AG08395 (cell line): ENCODE data around the gene ATP2C2.
A peak's percentile ranks its signal among the peaks of the same experiment; 100 is the strongest.
"Not testable (repeated sequence)": the region's sequence is repeated elsewhere in the genome, so short reads cannot be mapped to it uniquely, and the experiment has no call there.

Experiments used
- DNase-seq: peaks from one replicate; pipeline ENCODE4 v3.0.0; 2012; ENCODE audit warnings: mixed read lengths, low spot score

The ATP2C2 gene

GRCh38 chr16:84420556-84420955 is 52.2 kb downstream of the ATP2C2 start:
- DNase-seq, result not testable (repeated sequence)

GRCh38 chr16:84421081-84421937 is 53.0 kb downstream of the ATP2C2 start:
- no peak for DNase-seq

GRCh38 chr16:84421938-84422220 is 53.5 kb downstream of the ATP2C2 start:
- no peak for DNase-seq

- peak; percentile 47 for DNase-seq
These were observed 55.1 kb downstream of the ATP2C2 start for GRCh38 chr16:84423416-84423837.

- DNase-seq, result no peak
These were observed 57.4 kb downstream of the ATP2C2 start for GRCh38 chr16:84425696-84426095.

- no peak for DNase-seq
These were observed 58.5 kb downstream of the ATP2C2 start for GRCh38 chr16:84426804-84427203.

GRCh38 chr16:84427553-84427952 is 59.2 kb downstream of the ATP2C2 start:
- no peak for DNase-seq

GRCh38 chr16:84430860-84431259 is 62.5 kb downstream of the ATP2C2 start:
- DNase-seq, result no peak

- no peak for DNase-seq
These were observed 66.5 kb downstream of the ATP2C2 start for GRCh38 chr16:84434800-84435199.

GRCh38 chr16:84436196-84436595 is 67.9 kb downstream of the ATP2C2 start:
- DNase-seq, result no peak

GRCh38 chr16:84438971-84439696 is 70.8 kb downstream of the ATP2C2 start:
- peak; percentile 26 for DNase-seq

- no peak for DNase-seq
These were observed 74.2 kb downstream of the ATP2C2 start for GRCh38 chr16:84442416-84443145.

- DNase-seq, result no peak
These were observed 74.9 kb downstream of the ATP2C2 start for GRCh38 chr16:84443166-84443802.

- no peak for DNase-seq
These were observed 76.1 kb downstream of the ATP2C2 start for GRCh38 chr16:84444476-84444875.

GRCh38 chr16:84446084-84446483 is 77.7 kb downstream of the ATP2C2 start:
- DNase-seq, result no peak

GRCh38 chr16:84446596-84447392 is 78.5 kb downstream of the ATP2C2 start:
- DNase-seq, result peak; percentile 59

GRCh38 chr16:84448444-84448843 is 80.1 kb downstream of the ATP2C2 start:
- no peak for DNase-seq

GRCh38 chr16:84449156-84450140 is 81.1 kb downstream of the ATP2C2 start:
- no peak for DNase-seq

- no peak for DNase-seq
These were observed 82.0 kb downstream of the ATP2C2 start for GRCh38 chr16:84450176-84450865.
